Osteoblast (primary cell): ENCODE results near the gene KCNK17. TPM values are rescaled to one million over a fixed set of nuclear protein-coding genes. Genes with fewer than 3 reads are reported as not detected.

Source experiments
- DNase-seq: peaks from one replicate; pipeline ENCODE4 v3.0.0; 2011; ENCODE audit warnings: low spot score, mixed read lengths; ENCODE audit not compliant: insufficient read length; ENCODE audit errors: missing footprints
- H2AFZ ChIP-seq: 2 replicates; pipeline ENCODE4 v1.6.0; 2011; ENCODE audit warnings: mild to moderate bottlenecking, low read length
- H3K27ac ChIP-seq: 2 replicates; pipeline ENCODE4 v1.5.1; 2011; ENCODE audit warnings: mild to moderate bottlenecking, low read depth, low read length, moderate library complexity
- H3K27me3 ChIP-seq: 2 replicates; pipeline ENCODE4 v1.6.0; 2012; ENCODE audit warnings: mild to moderate bottlenecking, control low read depth, inconsistent platforms, low read length, moderate library complexity; ENCODE audit not compliant: insufficient read depth
- H3K36me3 ChIP-seq: 2 replicates; pipeline ENCODE4 v1.5.1; 2011; ENCODE audit warnings: mild to moderate bottlenecking, low read length, control low read depth, moderate library complexity; ENCODE audit not compliant: insufficient read depth
- H3K4me1 ChIP-seq: 2 replicates; pipeline ENCODE4 v1.5.1; 2011; ENCODE audit warnings: mild to moderate bottlenecking, low read length, control low read depth, moderate library complexity; ENCODE audit not compliant: insufficient read depth
- H3K4me2 ChIP-seq: 2 replicates; pipeline ENCODE4 v1.6.0; 2011; ENCODE audit warnings: mild to moderate bottlenecking, low read length; ENCODE audit not compliant: insufficient read depth
- H3K4me3 ChIP-seq: fragments of 200-600 bp; sonication (generic); 3 replicates; pipeline ENCODE4 v1.5.1; 2012; ENCODE audit warnings: mild to moderate bottlenecking, low read length, inconsistent platforms; ENCODE audit not compliant: insufficient read depth
- H3K79me2 ChIP-seq: 2 replicates; pipeline ENCODE4 v1.6.0; 2012; ENCODE audit warnings: mild to moderate bottlenecking, low read length, control low read depth, inconsistent platforms; ENCODE audit not compliant: insufficient read depth
- H3K9me3 ChIP-seq: 2 replicates; pipeline ENCODE4 v1.5.1; 2011; ENCODE audit warnings: low read depth, low read length, control low read depth
- H4K20me1 ChIP-seq: 2 replicates; pipeline ENCODE4 v1.6.0; 2012; ENCODE audit warnings: mild to moderate bottlenecking, low read length, control low read depth; ENCODE audit not compliant: insufficient read depth
- total RNA-seq: library from RNA; depleted of rRNA; stranded (reverse); fragments of >200 nt; gene quantifications from 2 replicates; pipeline ENCODE4 v1.2.3, GENCODE V29; 2012
- TF ChIP-seq, protein P1 (sequence below): IDR thresholded peaks from 2 replicates; pipeline ENCODE4 v1.5.1; 2011; ENCODE audit warnings: mild to moderate bottlenecking, low read depth, low read length, moderate library complexity; ENCODE audit errors: extremely low read depth

The KCNK17 gene, protein sequence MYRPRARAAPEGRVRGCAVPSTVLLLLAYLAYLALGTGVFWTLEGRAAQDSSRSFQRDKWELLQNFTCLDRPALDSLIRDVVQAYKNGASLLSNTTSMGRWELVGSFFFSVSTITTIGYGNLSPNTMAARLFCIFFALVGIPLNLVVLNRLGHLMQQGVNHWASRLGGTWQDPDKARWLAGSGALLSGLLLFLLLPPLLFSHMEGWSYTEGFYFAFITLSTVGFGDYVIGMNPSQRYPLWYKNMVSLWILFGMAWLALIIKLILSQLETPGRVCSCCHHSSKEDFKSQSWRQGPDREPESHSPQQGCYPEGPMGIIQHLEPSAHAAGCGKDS
- total RNA-seq, result not detected in 2 replicates

DNA sequence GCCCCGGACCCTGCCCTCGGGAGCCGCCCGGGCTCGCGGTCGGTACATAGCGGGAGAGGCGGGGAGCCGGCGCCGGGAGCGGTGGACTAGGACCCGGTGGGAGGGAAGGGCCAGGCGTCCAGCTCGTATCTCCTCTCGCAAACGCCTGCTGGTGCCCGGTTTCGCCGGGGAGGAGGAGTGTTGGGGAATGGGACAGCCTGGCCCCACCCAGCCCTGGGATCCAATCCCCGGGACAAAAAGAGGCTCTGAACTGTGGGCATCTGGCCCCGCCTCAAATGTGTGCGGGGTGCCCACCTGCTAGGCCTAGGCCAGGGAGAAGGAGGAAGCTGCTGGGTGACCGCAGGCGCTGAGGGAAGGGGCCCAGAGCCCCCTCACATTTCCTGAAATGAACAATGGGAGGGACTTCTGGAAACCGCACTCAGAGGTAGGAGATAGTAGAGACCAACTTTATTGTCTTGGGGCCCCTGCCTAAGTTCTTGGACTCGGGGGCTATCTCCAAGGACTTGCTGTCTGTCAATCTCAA is at the start of gene KCNK17:
TSS of gene KCNK17 (minus strand) at position 147 of the 523 bp plus-strand sequence. CDS start at position 48, 99 bp downstream.
- Histone ChIP-seq H3K36me3 (no peaks in the 10 kb centered on the region), H3K4me3 (no peak within 1 kb of the TSS), H3K27me3 (peaks cover 33% of the 10 kb centered on the region), H3K4me1 (no peaks in the 10 kb centered on the region), H3K79me2 (no peaks in the 10 kb centered on the region), H4K20me1 (no peaks in the 10 kb centered on the region), H3K9me3 (no peaks in the 10 kb centered on the region), H3K27ac (no peak within 1 kb of the TSS), H3K4me2 (no peak within 1 kb of the TSS), H2AFZ (no peak within 1 kb of the TSS)
- TF ChIP-seq, protein P1, sequence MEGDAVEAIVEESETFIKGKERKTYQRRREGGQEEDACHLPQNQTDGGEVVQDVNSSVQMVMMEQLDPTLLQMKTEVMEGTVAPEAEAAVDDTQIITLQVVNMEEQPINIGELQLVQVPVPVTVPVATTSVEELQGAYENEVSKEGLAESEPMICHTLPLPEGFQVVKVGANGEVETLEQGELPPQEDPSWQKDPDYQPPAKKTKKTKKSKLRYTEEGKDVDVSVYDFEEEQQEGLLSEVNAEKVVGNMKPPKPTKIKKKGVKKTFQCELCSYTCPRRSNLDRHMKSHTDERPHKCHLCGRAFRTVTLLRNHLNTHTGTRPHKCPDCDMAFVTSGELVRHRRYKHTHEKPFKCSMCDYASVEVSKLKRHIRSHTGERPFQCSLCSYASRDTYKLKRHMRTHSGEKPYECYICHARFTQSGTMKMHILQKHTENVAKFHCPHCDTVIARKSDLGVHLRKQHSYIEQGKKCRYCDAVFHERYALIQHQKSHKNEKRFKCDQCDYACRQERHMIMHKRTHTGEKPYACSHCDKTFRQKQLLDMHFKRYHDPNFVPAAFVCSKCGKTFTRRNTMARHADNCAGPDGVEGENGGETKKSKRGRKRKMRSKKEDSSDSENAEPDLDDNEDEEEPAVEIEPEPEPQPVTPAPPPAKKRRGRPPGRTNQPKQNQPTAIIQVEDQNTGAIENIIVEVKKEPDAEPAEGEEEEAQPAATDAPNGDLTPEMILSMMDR, result no peak
- no peak for DNase-seq

DNA sequence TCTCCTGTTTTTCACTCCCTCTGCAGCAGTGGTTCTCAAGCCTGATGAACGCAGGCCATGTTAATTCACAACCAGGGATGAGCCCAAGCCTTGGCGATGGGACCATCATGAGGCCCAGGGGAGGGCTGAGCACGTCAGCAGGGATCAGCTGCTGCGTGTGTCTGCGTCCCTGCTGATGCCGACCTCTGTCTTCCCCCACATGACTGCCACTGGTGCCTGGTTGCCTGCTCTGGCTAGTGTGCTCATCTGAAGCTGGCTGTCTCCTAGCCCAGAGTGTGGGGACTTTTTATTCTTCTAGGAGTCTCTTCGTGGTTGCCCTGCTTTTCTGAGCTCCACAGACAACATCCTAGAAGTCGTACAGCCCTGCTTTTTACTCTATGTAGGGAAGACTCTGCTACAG is 49.1 kb upstream of the KCNK17 start:
- H3K9me3 ChIP-seq, result no peaks in the 10 kb centered on the region
- no peak overlapping the region for H3K4me3 ChIP-seq
- H2AFZ ChIP-seq, result no peak overlapping the region
- H3K79me2 ChIP-seq, result no peaks in the 10 kb centered on the region
- H3K36me3 ChIP-seq, result no peaks in the 10 kb centered on the region
- H4K20me1 ChIP-seq, result no peaks in the 10 kb centered on the region
- DNase-seq, result no peak
- no peak overlapping the region for H3K27ac ChIP-seq
- H3K4me1 ChIP-seq, result peaks cover 3% of the 10 kb centered on the region
- TF ChIP-seq, protein P1, result no peak
- no peak overlapping the region for H3K4me2 ChIP-seq
- H3K27me3 ChIP-seq, result no peaks in the 10 kb centered on the region

DNA sequence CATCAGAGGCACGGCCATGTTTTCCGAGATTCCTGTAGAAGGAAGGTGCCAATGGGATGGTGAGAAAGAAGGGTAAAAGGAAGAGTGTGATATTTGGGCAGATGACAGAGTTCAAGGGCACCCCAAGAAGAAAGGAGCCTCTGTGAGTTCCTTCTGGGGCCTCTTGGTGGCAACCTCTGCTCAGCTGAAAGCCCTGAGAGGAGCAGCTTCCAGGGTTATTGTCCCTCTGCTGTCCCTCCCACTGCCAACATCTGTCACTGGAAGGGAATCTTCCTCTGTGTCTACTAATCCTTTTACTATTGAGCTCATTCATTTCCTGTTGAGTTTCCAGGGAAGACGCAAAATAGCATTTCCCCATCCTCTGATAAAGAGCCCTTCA is 48.3 kb upstream of the KCNK17 start:
- no peak overlapping the region for H3K4me3 ChIP-seq
- no peaks in the 10 kb centered on the region for H4K20me1 ChIP-seq
- no peak overlapping the region for H3K4me2 ChIP-seq
- TF ChIP-seq, protein P1, result no peak
- no peak overlapping the region for H3K27ac ChIP-seq
- H2AFZ ChIP-seq, result peak overlapping the region; percentile 58
- H3K9me3 ChIP-seq, result no peaks in the 10 kb centered on the region
- DNase-seq, result peak; percentile 52
- peaks cover 3% of the 10 kb centered on the region for H3K4me1 ChIP-seq
- no peaks in the 10 kb centered on the region for H3K36me3 ChIP-seq
- H3K27me3 ChIP-seq, result no peaks in the 10 kb centered on the region
- no peaks in the 10 kb centered on the region for H3K79me2 ChIP-seq

DNA sequence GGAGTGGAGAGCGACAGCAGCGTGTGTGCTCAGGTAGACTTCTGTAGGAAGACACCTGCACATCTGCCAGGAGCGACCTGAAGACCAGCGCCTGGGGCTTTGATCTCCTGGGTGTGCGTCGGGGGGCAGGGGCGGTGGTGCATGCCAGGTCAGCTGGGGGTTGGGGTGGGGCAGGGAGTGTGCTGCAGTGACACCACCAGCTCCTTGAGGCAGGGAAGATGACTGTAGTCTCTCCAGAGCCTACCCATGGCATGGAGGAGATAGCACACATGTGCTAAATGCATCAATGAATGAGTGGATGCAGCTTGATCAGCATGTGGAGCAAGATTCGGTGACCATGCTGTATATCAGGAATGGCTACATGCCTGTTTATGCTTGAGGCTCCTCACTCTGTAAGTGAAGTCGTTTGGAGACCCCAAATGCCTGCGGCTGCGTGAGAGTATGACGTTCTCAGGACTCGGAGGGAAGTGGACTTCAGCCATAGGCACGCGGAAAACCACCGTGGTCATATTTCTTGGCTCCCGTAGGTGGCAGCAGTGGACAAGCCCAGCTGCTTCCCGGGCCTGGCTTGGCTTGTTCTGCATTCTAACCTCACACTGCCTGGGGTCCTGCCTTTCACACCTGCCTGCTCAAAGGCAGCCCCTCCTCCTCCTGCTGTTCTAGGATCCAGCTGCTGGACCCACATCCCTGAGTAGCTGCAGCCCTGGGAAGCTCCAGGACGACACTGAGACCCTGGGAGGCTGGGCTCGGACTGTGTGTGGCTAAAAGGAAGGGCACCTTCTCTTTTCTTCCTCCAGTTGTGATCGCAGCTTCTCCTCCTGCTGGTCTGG is 47.7 kb upstream of the KCNK17 start:
- H3K4me3 ChIP-seq, result no peak overlapping the region
- no peaks in the 10 kb centered on the region for H3K36me3 ChIP-seq
- no peaks in the 10 kb centered on the region for H3K9me3 ChIP-seq
- H3K27ac ChIP-seq, result no peak overlapping the region
- peak; percentile 95 for DNase-seq
- no peaks in the 10 kb centered on the region for H3K79me2 ChIP-seq
- peak overlapping the region; percentile 89 for H2AFZ ChIP-seq
- TF ChIP-seq, protein P1, result peak; percentile 73
- no peaks in the 10 kb centered on the region for H3K27me3 ChIP-seq
- H3K4me1 ChIP-seq, result peaks cover 3% of the 10 kb centered on the region
- peak overlapping the region; percentile 70 for H3K4me2 ChIP-seq
- no peaks in the 10 kb centered on the region for H4K20me1 ChIP-seq
